H1 (cell line): ENCODE data around the gene ADRA2B. TPM values are rescaled to one million over a fixed set of nuclear protein-coding genes. Genes with fewer than 3 reads are reported as not detected.

Source experiments
- CTCF ChIA-PET: fragments of 300-600 bp; sonication (Branson Sonifier 250); formaldehyde crosslinking; loops from one replicate; lab custom pipeline; 2021; ENCODE audit not compliant: partially characterized antibody; lab: Charles Lee
- POLR2A ChIA-PET: fragments of 300-600 bp; sonication (Branson Sonifier 250); formaldehyde crosslinking; loops from one replicate; lab custom pipeline; 2021; ENCODE audit warnings: inconsistent platforms; ENCODE audit not compliant: partially characterized antibody; lab: Charles Lee
- DNase-seq, 2 experiments: peaks; one replicate each; pipeline versions ENCODE4 v3.0.0 to v3.0.0-alpha.2; 2010 to 2022; ENCODE audit warnings: low spot score in 2 of 2, low read depth in 1 of 2, mixed read lengths in 1 of 2
- FAIRE-seq: peaks from 2 replicates; lab custom pipeline; 2011; peaks lifted over from hg19 to GRCh38; lab: Jason Lieb, UNC
- H2AFZ ChIP-seq: 2 replicates; pipeline ENCODE4 v1.8.1; 2012; ENCODE audit warnings: low read length, inconsistent platforms
- H2AK5ac ChIP-seq: 2 replicates; pipeline ENCODE4 v1.6.1; 2013; ENCODE audit warnings: low read depth, low read length
- H2BK120ac ChIP-seq: replicated peaks from 2 replicates; pipeline ENCODE3; 2013; ENCODE audit warnings: low read depth, low read length, inconsistent platforms
- H2BK12ac ChIP-seq: 2 replicates; pipeline ENCODE4 v1.6.1; 2013; ENCODE audit warnings: low read depth, low read length
- H2BK15ac ChIP-seq: 2 replicates; pipeline ENCODE4 v1.6.1; 2013; ENCODE audit warnings: low read length
- H2BK20ac ChIP-seq: 2 replicates; pipeline ENCODE4 v1.6.1; 2013; ENCODE audit warnings: low read length
- H2BK5ac ChIP-seq: 2 replicates; pipeline ENCODE4 v1.6.1; 2013; ENCODE audit warnings: low read depth, low read length
- H3K14ac ChIP-seq: 2 replicates; pipeline ENCODE4 v1.6.1; 2013; ENCODE audit warnings: inconsistent platforms; ENCODE audit not compliant: insufficient read length
- H3K18ac ChIP-seq: 2 replicates; pipeline ENCODE4 v1.6.1; 2013; ENCODE audit warnings: low read length; ENCODE audit errors: extremely low read depth
- H3K23ac ChIP-seq: 2 replicates; pipeline ENCODE4 v1.6.1; 2013; ENCODE audit warnings: inconsistent platforms; ENCODE audit not compliant: insufficient read length
- H3K23me2 ChIP-seq: 2 replicates; pipeline ENCODE4 v1.6.1; 2013; ENCODE audit warnings: low read depth, low read length
- H3K27ac ChIP-seq: 2 replicates; pipeline ENCODE4 v1.6.1; 2011; ENCODE audit warnings: low read depth, low read length, inconsistent platforms
- H3K27me3 ChIP-seq, 4 experiments: replicated peaks in 1 of 4; 1 replicate in 1 of 4; 2 replicates in 3 of 4; pipeline versions ENCODE4 v1.6.1 to v1.8.1; 2011 to 2013; ENCODE audit warnings: low read length in 3 of 4, mild to moderate bottlenecking in 3 of 4, inconsistent platforms in 2 of 4, mixed read lengths in 2 of 4, moderate library complexity in 1 of 4; ENCODE audit not compliant: control insufficient read depth in 3 of 4, insufficient read depth in 3 of 4; ENCODE audit errors: extremely low read depth in 1 of 4
- H3K36me3 ChIP-seq, 4 experiments: 2 replicates each; pipeline versions ENCODE4 v1.6.1 to v1.8.1; 2011 to 2013; ENCODE audit warnings: mild to moderate bottlenecking in 4 of 4, low read length in 3 of 4, moderate library complexity in 2 of 4, control low read depth in 1 of 4, inconsistent platforms in 1 of 4; ENCODE audit not compliant: insufficient read depth in 4 of 4, control insufficient read depth in 2 of 4
- H3K4ac ChIP-seq: replicated peaks from 2 replicates; pipeline ENCODE3; 2013; ENCODE audit warnings: low read length, low read depth, mixed read lengths, inconsistent platforms; ENCODE audit not compliant: insufficient read length
- H3K4me1 ChIP-seq, 4 experiments: replicated peaks in 1 of 4; 1 replicate in 1 of 4; 2 replicates in 3 of 4; pipeline versions ENCODE4 v1.6.1 to v1.8.1; 2011 to 2013; ENCODE audit warnings: low read length in 3 of 4, inconsistent platforms in 2 of 4, mixed read lengths in 1 of 4; ENCODE audit not compliant: insufficient read depth in 4 of 4, control insufficient read depth in 3 of 4
- H3K4me2 ChIP-seq, 2 experiments: 2 replicates each; pipeline versions ENCODE4 v1.6.1 to v1.8.1; 2011 to 2013; ENCODE audit warnings: low read depth in 2 of 2, low read length in 2 of 2, control low read depth in 1 of 2, inconsistent platforms in 1 of 2, mild to moderate bottlenecking in 1 of 2; ENCODE audit not compliant: insufficient read depth in 1 of 2
- H3K4me3 ChIP-seq, 4 experiments: fragments of 200-600, 300-600 bp in 1 of 4; sonication (generic), shearing (Covaris generic), sonication (Bioruptor Twin) in 1 of 4; 2 replicates each; pipeline versions ENCODE4 v1.5.1 to v1.8.1; 2011 to 2016; ENCODE audit warnings: low read length in 4 of 4, low read depth in 3 of 4, control low read depth in 2 of 4, inconsistent platforms in 2 of 4, mild to moderate bottlenecking in 2 of 4, mixed read lengths in 1 of 4, moderate library complexity in 1 of 4; ENCODE audit not compliant: insufficient read depth in 2 of 4; ENCODE audit errors: extremely low read depth in 1 of 4
- H3K56ac ChIP-seq: replicated peaks from 2 replicates; pipeline ENCODE3; 2013; ENCODE audit warnings: low read depth, mild to moderate bottlenecking, mixed read lengths, low read length, inconsistent platforms; ENCODE audit not compliant: insufficient read length
- H3K79me1 ChIP-seq: 2 replicates; pipeline ENCODE4 v1.6.1; 2013; ENCODE audit warnings: low read depth, low read length, control low read depth
- H3K79me2 ChIP-seq, 2 experiments: 2 replicates each; pipeline versions ENCODE4 v1.6.1 to v1.8.1; 2012 to 2013; ENCODE audit warnings: low read length in 2 of 2, mild to moderate bottlenecking in 2 of 2, inconsistent platforms in 1 of 2; ENCODE audit not compliant: insufficient read depth in 2 of 2, control insufficient read depth in 1 of 2
- H3K9ac ChIP-seq, 4 experiments: replicated peaks in 1 of 4; 1 replicate in 1 of 4; 2 replicates in 3 of 4; pipeline versions ENCODE4 v1.6.1 to v1.8.1; 2011 to 2013; ENCODE audit warnings: low read depth in 3 of 4, low read length in 3 of 4, control low read depth in 2 of 4, mild to moderate bottlenecking in 2 of 4, moderate library complexity in 2 of 4, inconsistent platforms in 1 of 4; ENCODE audit errors: extremely low read depth in 1 of 4
- H3K9me3 ChIP-seq, 2 experiments: 2 replicates each; pipeline versions ENCODE4 v1.6.1 to v1.8.1; 2012 to 2013; ENCODE audit warnings: mild to moderate bottlenecking in 2 of 2, moderate library complexity in 2 of 2, control low read depth in 1 of 2, inconsistent platforms in 1 of 2, low read depth in 1 of 2, low read length in 1 of 2, mixed read lengths in 1 of 2; ENCODE audit not compliant: insufficient read depth in 2 of 2
- H4K20me1 ChIP-seq, 2 experiments: replicated peaks in 1 of 2; 2 replicates each; pipeline versions ENCODE3 to v1.8.1; 2011 to 2013; ENCODE audit warnings: inconsistent platforms in 2 of 2, low read length in 2 of 2, mild to moderate bottlenecking in 1 of 2; ENCODE audit not compliant: insufficient read depth in 2 of 2, control insufficient read depth in 1 of 2
- H4K5ac ChIP-seq: 2 replicates; pipeline ENCODE4 v1.6.1; 2013; ENCODE audit warnings: low read length, low read depth, mixed read lengths, inconsistent platforms; ENCODE audit not compliant: insufficient read length
- H4K8ac ChIP-seq: 2 replicates; pipeline ENCODE4 v1.8.0; 2013; ENCODE audit warnings: mild to moderate bottlenecking, moderate library complexity, low read length, inconsistent platforms; ENCODE audit not compliant: insufficient read depth; ENCODE audit errors: extremely low read depth
- H4K91ac ChIP-seq: replicated peaks from 2 replicates; pipeline ENCODE3; 2013; ENCODE audit warnings: low read length, mixed read lengths, inconsistent platforms; ENCODE audit not compliant: insufficient read length
- GABPA ChIP-seq: IDR thresholded peaks from 2 replicates; pipeline ENCODE4 v1.6.1; 2011; ENCODE audit warnings: mild to moderate bottlenecking, low read length, moderate library complexity, borderline replicate concordance; ENCODE audit not compliant: insufficient read depth
- HDAC6 ChIP-seq: IDR thresholded peaks from one replicate; pipeline ENCODE4 v1.7.1; 2012; ENCODE audit warnings: low read depth, mild to moderate bottlenecking, inconsistent platforms, low read length, moderate library complexity
- RAD21 ChIP-seq, 2 experiments: IDR thresholded peaks in 1 of 2; conservative IDR thresholded peaks in 1 of 2; 2 replicates each; pipeline ENCODE4 v1.6.1; 2011; ENCODE audit warnings: low read depth in 2 of 2, low read length in 2 of 2, improper control_type of control experiment in 1 of 2, inconsistent platforms in 1 of 2, mild to moderate bottlenecking in 1 of 2, moderate library complexity in 1 of 2
- SP1 ChIP-seq: IDR thresholded peaks from 2 replicates; pipeline ENCODE4 v1.6.1; 2011; ENCODE audit warnings: low read depth, low read length
- TAF7 ChIP-seq: optimal IDR thresholded peaks from 2 replicates; pipeline ENCODE3; 2011; ENCODE audit warnings: low read depth, mild to moderate bottlenecking, inconsistent platforms, low read length, moderate library complexity, borderline replicate concordance
- WGBS, 2 experiments: shearing (Covaris generic) in 1 of 2; methylation state at CpG; one replicate each; pipeline versions ENCODE4 v1.1.6 to v1.1.7; 2013 to 2015; ENCODE audit warnings: low lambda C conversion rate in 2 of 2, mixed read lengths in 2 of 2, inconsistent platforms in 1 of 2, low coverage in 1 of 2, missing lambda C conversion rate in 1 of 2; ENCODE audit not compliant: insufficient replicate concordance in 2 of 2, insufficient coverage in 1 of 2, insufficient read length in 1 of 2; ENCODE audit errors: extremely low coverage in 1 of 2, missing lambda C conversion rate in 1 of 2; 5-methylcytosine and 5-hydroxymethylcytosine counted together
- polyA plus RNA-seq, 7 experiments: library from polyadenylated mRNA; depleted of rRNA in 3 of 7; stranded (reverse) in 5 of 7; unstranded in 2 of 7; fragments of >200 nt in 5 of 7; fragments of 200-250 nt in 2 of 7; gene quantifications; 1 replicate in 5 of 7; 2 replicates in 1 of 7; 4 replicates in 1 of 7; pipeline versions ENCODE4 v1.2.1 to v1.2.3, GENCODE V29; 2011 to 2013; ENCODE audit warnings: missing spikeins in 2 of 7, mixed read lengths in 2 of 7
- total RNA-seq: library from RNA; stranded (reverse); fragmentation: NEBNext Ultra II Directional; extraction: Animal tissue kit (Norgen Biotek cat#: 25700); gene quantifications from 2 replicates; pipeline ENCODE4 v1.2.1, GENCODE V29; 2021
- TF ChIP-seq, protein P1 (sequence below), 3 experiments: IDR thresholded peaks; 1 replicate in 2 of 3; 2 replicates in 1 of 3; pipeline versions ENCODE4 v1.5.1 to v1.6.1; 2011; ENCODE audit warnings: low read length in 3 of 3, mild to moderate bottlenecking in 3 of 3, inconsistent platforms in 2 of 3, low read depth in 1 of 3, moderate library complexity in 1 of 3; ENCODE audit not compliant: insufficient read depth in 1 of 3; ENCODE audit errors: control extremely low read depth in 1 of 3

Gene ADRA2B
- total and polyA plus RNA-seq, 2 of the 8 experiments (the other 6 are each of a cell fraction or from before 2014, with no cell fraction given): 5.8 to 6.5 TPM

DNA sequence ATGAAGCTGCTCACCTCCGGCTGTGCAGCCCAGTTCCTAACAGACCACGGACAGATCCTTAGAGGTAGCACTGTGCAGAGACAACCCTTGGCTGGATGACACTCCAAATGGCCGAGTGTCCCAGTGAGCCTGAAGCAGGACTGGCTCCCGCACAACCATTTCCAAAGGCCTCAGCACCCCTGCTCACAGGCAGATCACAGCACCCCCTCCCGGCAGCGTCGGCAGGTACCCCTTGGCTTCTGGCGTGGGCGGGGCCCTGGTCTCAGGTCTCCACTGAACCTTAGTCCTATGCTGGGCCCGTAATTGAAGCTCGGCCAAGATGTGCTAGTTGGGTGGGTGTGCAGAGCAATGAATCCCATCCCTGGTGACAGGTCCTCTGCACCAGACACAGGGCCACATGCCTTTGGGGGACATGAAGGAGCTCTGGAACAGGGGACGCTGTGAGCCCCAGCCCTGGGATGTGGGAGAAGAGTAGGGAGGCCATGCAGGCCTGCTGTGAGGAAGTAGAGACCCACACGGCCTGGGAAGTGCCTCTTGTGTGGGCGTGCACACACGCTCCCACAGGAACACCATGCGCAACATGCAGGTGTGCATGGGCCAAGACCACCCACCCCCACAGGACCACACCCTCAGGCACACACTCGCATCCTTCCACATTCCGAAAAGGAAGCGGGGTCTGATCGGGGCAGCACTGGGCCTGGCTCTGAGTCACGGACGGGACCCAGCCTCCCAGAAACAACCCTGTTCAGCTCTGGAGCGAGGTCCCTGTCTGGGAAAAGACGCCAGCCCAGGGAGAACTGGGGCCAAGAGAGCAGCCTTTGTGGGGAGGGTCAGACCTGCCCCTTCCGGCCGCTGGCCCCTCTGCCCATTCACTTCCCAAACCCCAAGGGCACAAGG is 26.1 kb upstream of the ADRA2B start:
- Histone ChIP-seq H4K20me1 (no peaks in the 10 kb centered on the region), H3K36me3 (no peaks in the 10 kb centered on the region), H3K14ac (no peak overlapping the region), H2BK120ac (no peak overlapping the region), H3K9ac (no peak overlapping the region), H3K23ac (no peak overlapping the region), H3K9me3 (no peaks in the 10 kb centered on the region), H2AFZ (no peak overlapping the region), H3K79me1 (no peaks in the 10 kb centered on the region), H3K4me2 (no peak overlapping the region), H4K91ac (no peak overlapping the region), H3K4me1 (peaks cover 0 to 39% (median 20%) of the 10 kb centered on the region in 4 experiments; a peak in 6 of 7 replicates), H3K4ac (no peak overlapping the region), H2BK15ac (no peak overlapping the region), H3K18ac (no peak overlapping the region), H4K5ac (no peak overlapping the region), H4K8ac (no peak overlapping the region), H3K79me2 (no peaks in the 10 kb centered on the region), H3K27me3 (peaks cover 4 to 30% (median 20%) of the 10 kb centered on the region in 4 experiments; a peak in 6 of 7 replicates), H3K56ac (no peak overlapping the region), H2BK12ac (no peak overlapping the region), H3K23me2 (peaks cover 5% of the 10 kb centered on the region), H2AK5ac (no peak overlapping the region), H2BK5ac (no peak overlapping the region), H2BK20ac (no peak overlapping the region), H3K27ac (no peak overlapping the region), H3K4me3 (no peak overlapping the region)
- ChIA-PET POLR2A (interaction anchor here (0.7 to 0.9 kb wide), 2 partner anchors 9 to 10 kb away, joined by 3 to 4 read pairs; no protein-coding TSS in a partner anchor), CTCF (interaction anchor here (0.7 to 13.4 kb wide), 21 partner anchors 9 to 149 kb away, joined by 3 to 155 read pairs (median 6); partner anchors contain the start of genes ADRA2B and CIAO1)
- FAIRE-seq: no peak
- WGBS, 2 experiments: 84% methylated on average over 26 of the region's 26 CpGs; no CpG with 5 or more reads in 1 of the 2 experiments
- TF ChIP-seq HDAC6 (no peak), RAD21 (IDR thresholded peaks at IDR 0.05 in 1 of 2, conservative IDR thresholded peaks at IDR 0.05 in 1 of 2; ENCODE audit: low read depth in 2 of 2, low read length in 2 of 2) (peak; percentile 18 to 49; a peak in 3 of 4 replicates), GABPA (no peak), TAF7 (no peak), SP1 (no peak)
- TF ChIP-seq, protein P1, sequence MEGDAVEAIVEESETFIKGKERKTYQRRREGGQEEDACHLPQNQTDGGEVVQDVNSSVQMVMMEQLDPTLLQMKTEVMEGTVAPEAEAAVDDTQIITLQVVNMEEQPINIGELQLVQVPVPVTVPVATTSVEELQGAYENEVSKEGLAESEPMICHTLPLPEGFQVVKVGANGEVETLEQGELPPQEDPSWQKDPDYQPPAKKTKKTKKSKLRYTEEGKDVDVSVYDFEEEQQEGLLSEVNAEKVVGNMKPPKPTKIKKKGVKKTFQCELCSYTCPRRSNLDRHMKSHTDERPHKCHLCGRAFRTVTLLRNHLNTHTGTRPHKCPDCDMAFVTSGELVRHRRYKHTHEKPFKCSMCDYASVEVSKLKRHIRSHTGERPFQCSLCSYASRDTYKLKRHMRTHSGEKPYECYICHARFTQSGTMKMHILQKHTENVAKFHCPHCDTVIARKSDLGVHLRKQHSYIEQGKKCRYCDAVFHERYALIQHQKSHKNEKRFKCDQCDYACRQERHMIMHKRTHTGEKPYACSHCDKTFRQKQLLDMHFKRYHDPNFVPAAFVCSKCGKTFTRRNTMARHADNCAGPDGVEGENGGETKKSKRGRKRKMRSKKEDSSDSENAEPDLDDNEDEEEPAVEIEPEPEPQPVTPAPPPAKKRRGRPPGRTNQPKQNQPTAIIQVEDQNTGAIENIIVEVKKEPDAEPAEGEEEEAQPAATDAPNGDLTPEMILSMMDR (IDR thresholded peaks at IDR 0.05; ENCODE audit: control extremely low read depth in 1 of 3, insufficient read depth in 1 of 3, low read depth in 1 of 3, low read length in 3 of 3): peak in 2 of 3 experiments; percentile 54 to 56; a peak in 3 of 4 replicates
- peak in 1 of 2 experiments; percentile 79 for DNase-seq
